HTERT RPE-1 (cell line): ENCODE measurements around the gene JAG1.

Experiments
- in situ Hi-C: fragments of 300-500 bp; cut with MboI; formaldehyde crosslinking; loops from 4 replicates; pipeline ENCODE4 v1.14.3; 2020; ENCODE audit warnings: low sequenced_read_pairs

JAG1 gene

DNA sequence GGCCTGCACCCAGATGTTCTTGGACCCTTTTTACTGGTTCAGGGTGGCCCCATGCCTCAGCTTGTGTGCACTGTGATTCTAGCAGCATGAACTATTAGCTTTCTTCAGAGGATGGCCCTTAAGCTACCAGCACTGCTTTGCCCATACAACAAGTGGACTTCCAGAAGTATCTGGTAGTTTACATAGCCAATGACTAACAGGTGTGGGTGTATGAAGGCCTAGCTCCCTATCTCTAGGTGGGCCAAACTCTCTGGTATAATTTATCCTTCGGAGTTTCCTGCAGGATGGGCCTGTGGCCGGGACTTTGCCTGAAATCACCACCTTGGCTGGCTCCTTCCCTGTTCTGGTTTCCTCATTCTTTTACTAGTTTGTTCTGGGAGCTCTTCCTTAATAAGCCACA is 26.1 kb upstream of the JAG1 start:
- in situ Hi-C loops: no loop called here

DNA sequence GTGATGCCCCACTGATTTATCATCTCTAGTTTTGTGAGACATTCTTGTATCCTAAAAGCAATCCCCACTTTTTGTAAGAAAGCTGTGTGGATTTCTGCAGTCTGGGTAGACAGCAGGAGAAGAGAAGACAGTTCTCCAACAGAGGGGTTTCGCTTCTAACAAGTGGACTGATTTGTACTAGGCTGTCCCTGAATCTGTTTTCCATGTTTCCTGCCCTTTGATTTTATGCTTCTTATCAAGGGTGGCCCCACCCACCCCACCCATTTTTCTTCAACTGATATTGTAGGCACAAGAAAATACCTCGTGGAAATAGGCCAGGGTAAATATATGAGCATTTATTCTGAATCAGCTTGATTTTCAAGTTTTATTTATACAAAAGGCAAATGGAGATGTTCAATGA is 25.7 kb upstream of the JAG1 start:
- in situ Hi-C loops: no loop called here

DNA sequence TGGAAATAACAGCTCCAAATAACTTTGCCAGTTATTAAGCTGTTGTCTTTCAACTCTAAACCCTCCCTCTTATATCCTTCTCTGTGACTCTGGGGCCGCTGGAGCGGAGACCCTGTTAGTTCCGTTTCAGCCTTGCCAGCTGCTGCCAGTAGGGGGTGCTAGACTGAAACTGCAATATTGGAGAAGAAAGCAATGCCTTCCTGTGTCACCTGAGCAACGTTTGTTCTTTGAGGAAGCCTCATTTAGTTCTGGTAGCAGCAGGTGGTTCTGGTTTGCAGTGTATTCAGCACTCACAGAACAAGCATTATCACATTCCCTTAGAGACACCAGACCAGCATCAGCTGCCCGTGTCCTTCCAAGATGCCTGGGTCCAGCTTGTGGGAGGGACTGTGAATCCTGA is 22.9 kb upstream of the JAG1 start:
- in situ Hi-C loops: no loop called here

DNA sequence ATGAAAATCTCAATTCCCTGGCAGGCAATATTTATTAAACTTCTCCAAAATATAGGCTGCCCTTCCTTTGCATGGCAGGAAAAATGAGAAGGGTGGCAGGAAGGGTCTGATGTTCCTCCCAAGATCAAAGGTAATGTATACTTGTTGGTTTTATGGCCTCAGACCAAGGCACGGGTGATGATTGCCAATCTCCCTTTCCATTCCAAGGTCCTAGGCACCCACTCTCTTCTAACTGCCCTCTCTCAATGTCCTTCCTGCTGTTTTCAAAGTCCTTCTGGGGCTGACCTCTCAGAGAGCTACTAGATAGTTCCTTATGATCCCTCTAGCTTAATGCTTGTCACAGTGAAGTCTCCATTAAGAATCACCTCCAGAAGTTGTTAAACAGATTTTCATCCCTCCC is 15.6 kb upstream of the JAG1 start:
- in situ Hi-C loops: no loop called here

DNA sequence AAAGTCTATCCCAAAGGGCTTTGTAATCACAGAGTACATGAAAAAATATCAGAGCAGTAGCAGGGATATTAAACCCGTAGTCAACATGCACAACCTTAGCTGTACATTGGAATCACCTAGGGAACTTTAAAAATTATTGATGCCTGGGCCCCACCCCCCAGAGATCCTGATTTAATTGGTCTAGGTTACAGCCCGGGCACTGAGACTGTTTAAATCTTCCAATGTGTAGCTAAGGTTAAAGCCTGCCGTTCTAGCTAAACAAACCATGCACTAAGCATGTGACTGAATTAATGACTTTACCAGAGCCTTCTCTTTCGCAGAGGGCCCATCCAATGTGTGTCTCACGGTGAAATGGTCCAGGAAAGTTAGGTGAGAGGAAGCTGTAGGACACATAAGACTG is 14.1 kb upstream of the JAG1 start:
- in situ Hi-C loops: no loop called here

DNA sequence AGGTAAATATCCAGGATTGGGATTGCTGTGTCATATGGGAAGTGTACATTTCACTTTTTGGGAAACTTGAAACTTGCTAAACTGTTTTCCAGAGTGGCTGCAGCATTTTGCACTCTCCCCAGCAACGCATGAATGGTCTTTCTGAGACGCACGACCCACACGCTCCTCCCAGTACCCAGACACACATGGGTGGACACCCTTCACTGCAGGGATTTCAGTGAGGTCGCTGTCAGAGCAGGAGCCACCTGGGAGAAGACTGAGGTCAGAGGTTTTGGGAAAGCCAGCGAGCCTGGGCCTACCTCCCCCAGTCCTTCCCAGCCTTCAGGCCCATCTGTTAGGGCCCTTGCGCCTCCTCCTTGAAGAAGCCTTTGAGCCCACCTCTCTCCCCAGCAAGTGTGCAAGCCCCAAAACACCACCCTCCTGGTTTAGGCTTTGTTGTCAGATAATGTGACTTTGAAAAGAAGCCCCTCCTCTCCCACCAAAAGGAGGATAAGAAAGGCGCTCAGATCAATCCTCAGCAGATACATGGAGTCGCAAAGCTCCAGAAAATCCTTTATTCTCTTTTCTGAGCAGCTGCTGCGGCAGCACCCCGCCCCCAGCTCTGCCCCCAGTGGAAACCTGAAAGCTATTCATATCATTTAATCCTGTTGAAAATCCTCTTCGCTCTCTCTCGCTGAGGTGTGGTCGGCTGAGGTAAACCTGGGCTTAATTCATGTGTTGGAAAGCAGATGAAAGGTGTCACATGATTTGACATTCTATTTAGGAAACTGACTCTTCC is 12.7 kb upstream of the JAG1 start:
- in situ Hi-C loops: no loop called here

DNA sequence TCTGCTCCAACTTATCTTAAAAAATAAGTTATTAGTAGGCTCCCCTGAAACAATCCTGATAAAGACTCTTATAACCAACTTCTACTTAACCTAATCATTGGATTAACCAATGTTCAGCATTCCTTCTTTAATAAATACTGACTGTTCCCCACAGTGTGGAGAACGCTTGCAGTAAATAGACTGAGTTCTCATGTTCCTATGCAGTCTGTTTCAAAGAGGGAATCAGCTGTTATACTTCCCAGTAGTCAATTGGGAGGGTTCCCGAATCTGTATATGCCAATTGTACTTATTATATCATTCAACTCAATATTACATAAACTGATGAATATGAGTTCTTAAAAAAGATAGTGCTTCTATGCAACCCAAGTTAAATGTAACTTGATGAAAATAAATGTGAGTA is 9.7 kb upstream of the JAG1 start:
- in situ Hi-C loops: no loop called here

DNA sequence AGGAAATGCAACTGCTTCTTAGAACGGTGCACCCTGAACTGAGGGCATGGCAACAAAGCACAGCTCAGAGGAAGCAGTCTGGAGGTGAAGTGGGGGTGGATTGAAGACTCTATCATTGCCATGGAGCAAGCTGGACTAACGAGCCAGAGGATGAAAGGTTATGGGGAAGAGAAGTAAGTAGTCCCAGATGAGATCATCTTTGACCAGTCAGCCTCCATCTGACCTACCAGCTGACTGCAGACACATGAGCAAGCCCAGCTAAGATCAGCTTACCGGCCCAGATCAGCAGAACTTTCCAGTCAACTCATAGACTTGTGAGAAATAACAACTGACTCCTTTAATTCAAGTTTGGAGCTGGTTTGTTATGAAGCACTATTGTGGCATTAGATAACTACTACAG is 9.1 kb upstream of the JAG1 start:
- in situ Hi-C loops: no loop called here

DNA sequence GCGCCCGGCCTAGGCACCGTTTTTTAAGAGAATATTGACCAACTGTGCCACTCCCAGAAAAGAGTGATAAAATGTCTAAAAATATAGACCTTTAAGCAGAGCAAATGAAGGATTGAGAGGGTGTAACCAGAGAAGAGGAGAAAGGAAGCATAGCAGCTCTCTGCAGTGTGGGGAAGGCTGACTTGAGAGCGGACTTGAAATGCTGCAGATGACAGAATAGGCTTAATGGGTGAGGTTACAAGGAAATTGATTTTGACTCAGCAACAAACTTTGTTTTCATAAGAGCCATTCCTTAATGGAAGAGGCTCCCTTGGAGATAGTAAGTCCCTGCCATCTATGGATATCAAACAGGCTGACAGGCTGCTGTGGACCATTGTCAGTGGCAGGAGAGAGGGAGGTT is 7.7 kb upstream of the JAG1 start:
- in situ Hi-C loops: no loop called here

DNA sequence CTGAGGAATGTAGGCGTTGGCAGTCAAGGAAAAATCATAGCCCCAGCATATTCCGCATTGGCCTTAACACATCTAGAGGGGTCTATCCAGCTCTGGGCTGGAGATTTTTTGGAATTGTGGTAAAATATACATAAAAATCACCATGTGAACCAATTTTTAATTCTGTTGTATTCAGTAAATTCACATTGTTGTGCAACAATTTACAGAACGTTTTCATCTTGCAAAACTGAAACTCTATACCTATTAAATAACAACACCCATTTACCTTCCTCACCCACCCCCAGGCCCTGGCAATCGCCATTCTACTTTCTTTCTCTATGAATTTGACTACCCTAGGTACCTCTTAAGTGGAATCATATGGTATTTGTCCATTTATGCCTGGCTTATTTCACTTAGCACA is 6.8 kb upstream of the JAG1 start:
- in situ Hi-C loops: no loop called here

DNA sequence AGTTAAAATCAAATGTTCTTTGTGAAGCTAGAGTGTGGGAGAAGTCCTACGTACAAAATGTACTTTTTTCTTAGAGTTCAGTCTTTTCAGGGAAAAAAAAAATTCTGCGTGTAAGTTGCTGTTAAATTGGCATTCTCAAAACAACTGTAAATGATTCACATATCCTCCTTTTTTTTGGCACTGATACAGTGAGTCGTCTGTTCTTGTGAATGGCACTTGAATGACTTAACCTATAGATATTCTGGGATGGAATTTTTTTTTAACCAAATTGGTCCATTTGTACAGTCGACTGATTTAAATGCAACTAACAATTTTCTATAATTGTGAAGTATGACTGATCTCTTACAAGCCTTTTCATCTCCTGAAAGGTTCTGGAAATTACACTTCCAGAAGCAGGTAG is 5.5 kb upstream of the JAG1 start:
- in situ Hi-C loops: no loop called here

DNA sequence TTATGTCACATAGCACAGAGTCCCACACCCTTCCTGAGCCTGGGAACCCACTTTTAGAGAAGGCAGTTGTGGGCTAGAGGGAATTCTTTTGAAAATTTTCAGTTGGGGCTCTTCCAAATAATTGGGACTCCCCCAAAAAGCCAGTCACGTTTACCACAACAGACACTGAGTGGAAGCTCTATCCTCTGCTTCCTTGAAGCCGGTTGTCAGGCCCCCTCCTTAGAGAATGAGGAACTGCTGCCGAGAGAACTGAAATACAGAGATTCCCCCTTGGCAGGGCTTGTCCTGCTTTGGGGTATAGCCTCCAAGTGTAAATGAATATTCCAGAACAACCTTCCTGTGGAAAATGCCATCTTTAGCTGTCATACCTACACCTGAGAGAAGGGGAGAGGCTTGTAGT is 2.7 kb upstream of the JAG1 start:
- in situ Hi-C loops: no loop called here

DNA sequence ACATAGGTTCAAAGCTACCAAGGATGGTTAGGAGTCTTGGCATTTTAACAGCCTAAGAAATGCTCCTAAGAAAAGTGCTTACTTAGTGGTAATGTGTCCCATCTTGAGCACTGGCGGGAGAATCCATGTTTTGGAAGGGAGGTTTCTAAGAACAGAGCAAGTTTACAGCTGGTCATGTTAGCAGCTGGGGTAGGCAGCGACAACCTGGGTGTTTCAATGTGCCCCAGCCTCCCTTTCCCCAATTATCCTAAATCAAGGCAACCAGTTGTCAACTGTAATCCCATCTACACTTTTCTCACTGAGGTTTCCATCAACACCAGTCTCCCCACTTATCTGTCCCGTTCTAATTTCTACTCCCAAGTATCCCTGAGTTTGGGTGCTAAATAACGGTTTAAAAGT is 1.6 kb upstream of the JAG1 start:
- in situ Hi-C loops: no loop called here

DNA sequence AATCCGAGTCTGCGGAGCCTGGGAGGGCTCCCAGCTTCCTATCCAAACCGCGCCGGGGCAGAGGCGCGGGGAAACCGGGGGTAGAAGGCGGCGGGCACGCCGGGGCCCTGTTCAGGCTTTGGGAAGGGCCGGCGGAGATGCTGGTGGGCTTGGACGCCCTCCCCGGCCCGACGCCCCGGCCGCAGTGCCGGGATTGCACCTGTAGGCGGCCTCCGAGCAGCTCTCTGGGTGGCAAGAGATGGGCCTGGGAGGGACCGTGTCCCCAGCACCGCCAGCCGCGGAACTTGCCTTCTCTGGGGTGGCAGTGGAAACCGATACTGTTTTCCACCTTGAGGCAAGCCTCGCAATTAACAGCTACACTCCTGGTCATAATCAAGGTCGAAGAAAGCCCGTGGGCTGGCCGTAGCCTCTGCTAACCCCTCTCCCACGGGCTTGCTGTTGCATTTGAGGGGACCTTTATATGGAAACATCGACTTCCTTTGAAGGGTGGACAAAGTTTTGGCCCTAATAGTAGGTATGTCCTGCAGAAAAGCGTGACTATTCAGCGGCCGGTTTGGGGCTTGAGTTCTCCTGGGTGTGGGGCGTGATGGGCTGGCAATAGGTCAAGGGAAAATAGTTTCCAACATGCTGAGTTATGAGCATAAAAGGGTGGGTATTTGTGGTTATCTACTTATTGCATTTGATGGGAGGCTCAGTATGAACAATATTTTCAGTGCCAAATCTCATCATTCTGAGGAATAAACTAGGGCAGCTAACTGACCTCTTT is 1.1 kb upstream of the JAG1 start:
- in situ Hi-C loops: no loop called here

DNA sequence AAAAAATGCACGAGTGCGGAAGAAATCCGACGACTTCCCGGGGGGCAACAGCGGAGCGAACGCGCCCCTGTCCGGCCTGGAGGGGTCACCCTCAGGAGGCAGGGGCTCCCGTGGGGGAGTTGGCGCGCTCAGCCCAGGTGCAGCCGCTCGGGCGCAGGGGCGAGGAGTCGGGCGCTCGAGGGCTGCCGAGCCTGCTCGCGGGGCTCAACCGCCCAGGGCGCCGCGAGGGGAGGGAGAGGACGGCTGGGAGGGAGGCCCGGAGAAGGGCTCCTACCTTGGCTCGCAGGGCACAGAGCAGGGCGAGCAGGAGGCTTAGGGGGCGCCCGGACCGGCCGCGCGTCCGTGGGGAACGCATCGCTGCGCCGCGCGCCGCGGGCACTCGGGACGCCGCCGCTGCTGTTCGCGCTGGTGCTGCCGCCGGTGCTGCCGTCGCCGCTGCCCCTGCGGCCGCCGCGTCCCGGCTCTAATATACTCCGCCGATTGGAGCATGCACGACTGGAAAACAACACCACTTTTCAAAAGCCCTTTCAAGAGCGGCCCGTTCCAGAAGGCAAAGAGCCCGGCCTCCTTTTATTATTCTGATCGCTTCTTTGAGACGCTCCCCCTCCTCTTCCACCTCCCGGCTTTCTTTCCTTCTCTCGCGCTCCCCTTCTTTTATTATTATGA is 490 bp downstream of the JAG1 start:
- in situ Hi-C loops: no loop called here

DNA sequence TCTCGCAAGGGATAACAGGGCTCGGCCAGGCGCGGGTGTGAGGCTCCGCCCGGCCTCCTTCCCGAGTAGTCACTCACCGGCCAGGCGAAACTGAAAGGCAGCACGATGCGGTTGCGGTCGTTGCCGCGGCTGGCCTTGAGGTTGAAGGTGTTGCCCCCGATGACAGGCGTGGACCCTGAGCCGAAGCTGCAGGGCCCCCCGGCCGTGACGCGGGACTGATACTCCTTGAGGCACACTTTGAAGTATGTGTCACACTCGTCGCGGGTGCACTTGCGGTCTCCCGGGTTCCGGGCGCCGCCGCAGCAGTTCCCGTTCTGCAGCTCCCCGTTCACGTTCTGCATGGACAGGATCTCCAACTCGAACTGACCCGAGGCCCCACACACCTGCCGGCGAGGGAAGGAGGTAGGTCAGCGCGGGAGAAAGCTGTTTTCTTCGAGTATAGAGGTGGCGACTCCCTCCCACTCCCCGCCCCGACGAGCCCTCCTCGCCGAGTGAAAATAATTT is 1.1 kb downstream of the JAG1 start:
- in situ Hi-C loops: no loop called here

DNA sequence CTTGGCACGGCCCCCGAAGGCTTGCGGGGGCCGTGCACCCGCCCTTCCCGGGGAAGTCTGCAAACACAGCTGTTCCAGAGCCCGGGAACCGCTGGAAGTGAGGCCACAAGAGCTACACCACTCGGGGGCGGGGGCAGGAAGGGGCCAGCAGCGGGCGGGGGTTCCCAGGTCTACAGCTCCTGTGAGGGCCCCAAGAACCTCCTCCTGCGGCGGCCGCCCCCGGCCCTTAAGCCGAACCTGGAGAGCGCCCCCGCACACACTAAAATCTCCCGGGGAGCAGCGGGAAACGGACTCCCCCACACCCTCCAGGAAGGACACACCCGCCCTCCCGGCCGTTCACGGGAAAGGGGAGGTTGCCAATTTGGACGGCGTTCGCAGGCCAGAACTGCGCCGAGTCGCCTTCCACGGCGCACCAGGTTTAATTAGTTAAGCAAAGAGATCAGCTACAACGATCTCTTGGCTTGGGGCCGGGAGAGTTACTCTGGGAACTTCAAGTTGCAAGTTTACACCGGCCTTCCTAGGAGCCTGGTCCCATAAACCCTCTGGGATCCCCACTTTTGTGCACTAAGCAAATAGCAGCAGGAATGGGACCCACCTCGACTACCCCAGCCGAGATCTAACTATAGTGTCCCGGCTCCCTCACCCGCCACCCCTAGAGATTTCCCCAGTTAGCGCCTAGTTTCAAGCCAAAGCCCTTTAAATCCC is 1.7 kb downstream of the JAG1 start:
- in situ Hi-C loops: no loop called here

DNA sequence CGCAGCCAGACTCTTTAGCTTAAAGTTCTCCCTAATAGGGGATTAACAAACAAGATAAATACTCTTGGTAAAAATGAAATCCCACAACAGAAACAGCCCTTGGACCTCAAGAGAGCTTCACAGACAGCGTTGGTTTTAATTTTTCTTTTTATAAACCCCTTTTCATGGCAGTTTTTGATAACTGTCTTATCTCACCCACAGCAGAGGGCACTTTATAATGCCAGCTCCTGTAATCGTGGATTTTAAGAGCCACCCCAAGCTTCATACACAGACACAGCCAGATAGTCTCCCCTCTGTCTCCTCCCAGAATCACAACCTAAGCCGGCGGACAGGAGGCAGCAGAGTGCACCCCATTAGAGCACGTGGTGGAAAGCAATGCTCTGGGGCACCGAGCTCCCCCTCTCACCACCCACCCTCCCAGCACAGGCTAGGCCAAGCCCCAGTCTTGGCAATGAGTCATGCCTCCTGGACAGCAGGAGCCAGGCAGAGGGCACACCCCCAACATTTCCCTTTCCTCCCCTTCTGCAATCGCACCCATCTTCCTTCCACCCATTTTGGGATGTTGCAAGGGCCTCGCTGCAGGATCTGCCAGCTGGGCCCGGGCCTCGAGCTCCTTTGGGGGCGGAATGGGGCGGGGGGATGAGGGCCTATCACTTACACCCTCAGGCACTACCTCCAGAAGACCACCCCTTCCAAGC is 2.4 kb downstream of the JAG1 start:
- in situ Hi-C loops: no loop called here

DNA sequence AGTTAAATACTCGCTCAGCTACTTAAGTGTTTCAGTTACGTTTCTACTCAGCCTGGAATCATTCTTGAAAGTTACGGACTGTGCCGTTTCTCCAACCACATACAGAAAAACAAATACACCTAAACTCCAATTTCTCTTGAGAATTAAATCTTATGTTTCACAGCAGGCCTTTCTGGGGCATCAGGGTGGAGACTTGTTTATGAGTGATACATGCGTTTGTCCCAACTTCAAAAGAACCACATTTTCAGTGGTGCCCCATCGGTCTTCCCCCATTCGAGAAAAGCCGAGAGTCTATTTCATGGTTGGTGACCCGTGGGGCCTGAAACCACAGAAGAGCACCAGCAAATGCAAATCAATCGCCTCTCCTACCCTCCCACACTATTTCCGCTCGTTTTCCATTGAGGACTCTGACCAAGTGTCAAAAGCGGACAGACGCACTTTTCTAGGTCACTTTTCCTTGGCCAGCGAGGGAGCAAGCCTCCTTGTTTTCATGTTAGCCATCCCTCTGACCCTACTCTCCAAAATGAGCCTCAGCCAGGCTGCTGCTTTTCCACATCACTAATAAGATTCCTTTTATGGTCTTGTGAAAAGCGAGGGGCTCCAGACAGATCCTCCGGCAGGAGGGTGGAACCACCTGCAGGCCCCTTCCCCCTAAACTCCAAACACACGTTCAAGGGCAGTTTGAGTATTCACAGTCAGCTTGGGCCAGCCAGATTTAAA is 3.1 kb downstream of the JAG1 start:
- in situ Hi-C loops: no loop called here

DNA sequence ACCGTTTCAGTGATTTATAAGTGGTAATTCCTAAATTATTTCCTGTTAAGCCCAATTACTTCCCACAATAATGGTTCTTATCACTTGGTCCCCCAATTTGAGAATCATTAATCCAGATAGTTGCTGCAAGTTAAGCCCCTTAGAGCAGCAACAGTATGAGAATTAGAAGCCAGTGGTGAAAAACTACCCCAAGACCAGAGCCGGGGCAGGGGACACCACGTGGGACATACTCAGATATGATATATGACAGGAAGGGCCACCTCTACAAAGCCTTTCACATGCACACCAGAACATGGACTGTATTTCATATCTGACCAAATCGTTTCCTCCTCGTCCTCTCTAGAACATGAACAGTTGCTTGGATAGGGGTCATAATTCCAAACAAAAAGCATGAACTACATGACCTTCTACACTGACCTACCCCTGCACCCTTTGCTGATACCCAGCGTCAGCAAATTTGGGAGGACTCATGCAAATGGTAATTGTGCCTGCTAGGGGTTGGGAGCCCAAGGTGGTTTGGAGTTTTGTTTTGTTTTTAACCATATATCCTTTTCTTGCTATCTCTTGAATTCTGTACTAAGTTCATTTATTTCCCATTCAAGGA is 3.9 kb downstream of the JAG1 start:
- in situ Hi-C loops: no loop called here
